NCI-H1694 treated with DMSO at 0.1 percent for 48 hours (cell line): ENCODE results near the gene MRGPRX3.

Source experiments
- DNase-seq: peaks from one replicate; lab custom pipeline; 2025; lab: John Stamatoyannopoulos, UW

Gene MRGPRX3

DNA sequence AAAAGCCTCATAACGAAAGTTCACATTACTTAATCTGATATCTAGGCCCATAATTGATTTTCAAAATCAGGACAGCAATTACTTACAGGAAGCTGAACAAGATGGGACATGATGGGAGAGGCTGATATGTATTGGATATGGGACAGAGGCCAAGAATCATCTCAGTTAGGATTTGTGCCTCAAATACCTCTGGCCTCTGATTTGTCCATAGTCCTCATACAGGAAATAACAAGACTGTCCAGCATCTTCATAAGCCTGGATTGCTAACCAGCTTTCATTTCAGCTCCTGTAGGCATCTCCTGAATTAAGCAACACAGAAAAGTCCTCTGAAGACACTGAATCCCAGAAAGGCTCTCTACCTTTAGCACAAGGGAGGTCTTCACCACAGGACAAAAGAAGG, 36.0 kb downstream of the MRGPRX3 start:
- DNase-seq: no peak

GRCh38 chr11:18171377-18172000, 39.1 kb downstream of the MRGPRX3 start:
- peak; percentile 1 for DNase-seq

DNA sequence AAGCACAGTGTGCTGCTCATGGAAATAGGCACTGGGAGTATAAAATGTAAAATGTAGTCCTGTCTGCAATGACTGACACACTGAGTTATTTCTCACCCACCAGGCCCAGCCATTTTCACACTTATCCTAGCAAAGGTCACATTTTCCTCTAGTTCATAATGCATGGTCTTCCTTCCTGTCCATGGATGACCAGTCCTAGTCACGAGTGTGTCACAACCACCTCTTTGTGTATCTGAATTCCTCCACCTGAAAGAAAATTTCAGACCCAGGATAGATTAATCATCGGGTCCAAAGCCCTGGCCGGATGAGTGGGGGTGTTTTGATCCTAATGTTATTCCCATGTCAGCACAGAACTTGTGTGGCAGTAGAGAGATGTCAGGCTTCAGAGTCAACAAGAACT, 40.3 kb downstream of the MRGPRX3 start, which contains the start of gene MRGPRX4:
Gene MRGPRX4 (plus strand): TSS at position 172 of the 400 bp plus-strand sequence. CDS start 420 bp downstream, outside the sequence.
- DNase-seq: no peak

DNA sequence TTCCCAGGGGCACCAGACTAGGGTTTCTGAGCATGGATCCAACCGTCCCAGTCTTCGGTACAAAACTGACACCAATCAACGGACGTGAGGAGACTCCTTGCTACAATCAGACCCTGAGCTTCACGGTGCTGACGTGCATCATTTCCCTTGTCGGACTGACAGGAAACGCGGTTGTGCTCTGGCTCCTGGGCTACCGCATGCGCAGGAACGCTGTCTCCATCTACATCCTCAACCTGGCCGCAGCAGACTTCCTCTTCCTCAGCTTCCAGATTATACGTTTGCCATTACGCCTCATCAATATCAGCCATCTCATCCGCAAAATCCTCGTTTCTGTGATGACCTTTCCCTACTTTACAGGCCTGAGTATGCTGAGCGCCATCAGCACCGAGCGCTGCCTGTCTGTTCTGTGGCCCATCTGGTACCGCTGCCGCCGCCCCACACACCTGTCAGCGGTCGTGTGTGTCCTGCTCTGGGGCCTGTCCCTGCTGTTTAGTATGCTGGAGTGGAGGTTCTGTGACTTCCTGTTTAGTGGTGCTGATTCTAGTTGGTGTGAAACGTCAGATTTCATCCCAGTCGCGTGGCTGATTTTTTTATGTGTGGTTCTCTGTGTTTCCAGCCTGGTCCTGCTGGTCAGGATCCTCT, 41.0 kb downstream of the MRGPRX3 start:
- DNase-seq: no peak
